ENCODE data around the gene TTBK2.

DNA sequence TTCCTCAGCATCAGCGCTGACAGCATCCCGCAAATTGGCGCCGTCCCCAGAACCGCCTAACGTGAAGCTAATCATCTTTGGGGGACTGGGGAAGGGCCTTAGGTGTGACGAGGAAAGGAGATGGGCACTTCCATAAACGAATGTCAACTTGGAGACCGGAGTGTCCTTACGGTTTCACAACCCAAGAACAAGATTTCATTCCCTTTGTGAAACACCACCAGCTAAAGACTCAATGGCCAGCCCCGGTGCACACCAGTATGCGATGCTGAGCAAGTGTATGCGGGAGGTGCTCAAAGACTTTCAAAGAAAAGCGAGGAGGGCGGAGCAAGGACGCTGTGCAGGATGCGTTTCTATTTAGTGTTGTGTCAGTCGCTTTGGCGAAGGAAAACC lies 759 bp upstream of the TTBK2 start:
- TF ChIP-seq, protein P1, sequence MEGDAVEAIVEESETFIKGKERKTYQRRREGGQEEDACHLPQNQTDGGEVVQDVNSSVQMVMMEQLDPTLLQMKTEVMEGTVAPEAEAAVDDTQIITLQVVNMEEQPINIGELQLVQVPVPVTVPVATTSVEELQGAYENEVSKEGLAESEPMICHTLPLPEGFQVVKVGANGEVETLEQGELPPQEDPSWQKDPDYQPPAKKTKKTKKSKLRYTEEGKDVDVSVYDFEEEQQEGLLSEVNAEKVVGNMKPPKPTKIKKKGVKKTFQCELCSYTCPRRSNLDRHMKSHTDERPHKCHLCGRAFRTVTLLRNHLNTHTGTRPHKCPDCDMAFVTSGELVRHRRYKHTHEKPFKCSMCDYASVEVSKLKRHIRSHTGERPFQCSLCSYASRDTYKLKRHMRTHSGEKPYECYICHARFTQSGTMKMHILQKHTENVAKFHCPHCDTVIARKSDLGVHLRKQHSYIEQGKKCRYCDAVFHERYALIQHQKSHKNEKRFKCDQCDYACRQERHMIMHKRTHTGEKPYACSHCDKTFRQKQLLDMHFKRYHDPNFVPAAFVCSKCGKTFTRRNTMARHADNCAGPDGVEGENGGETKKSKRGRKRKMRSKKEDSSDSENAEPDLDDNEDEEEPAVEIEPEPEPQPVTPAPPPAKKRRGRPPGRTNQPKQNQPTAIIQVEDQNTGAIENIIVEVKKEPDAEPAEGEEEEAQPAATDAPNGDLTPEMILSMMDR (IDR thresholded peaks at IDR 0.05; ENCODE audit: low read length): no peak
- TF ChIP-seq EZH2 (IDR thresholded peaks at IDR 0.05; ENCODE audit: borderline replicate concordance, low read length): no peak
